Liver (tissue), 9 donors: ENCODE measurements around the gene GATAD2B. TPM values are rescaled to one million over a fixed set of nuclear protein-coding genes. Genes with fewer than 3 reads are reported as not detected.
A peak's percentile ranks its signal among the peaks of the same experiment; 100 is the strongest.

Experiments used
- DNase-seq: peaks from one replicate; pipeline ENCODE4 v3.0.0-alpha.2; 2017; ENCODE audit warnings: low spot score
- H3K27ac ChIP-seq, 2 donors: one replicate each; pipeline ENCODE4 v1.7.0; 2013; ENCODE audit warnings: inconsistent platforms in 2 of 2, low read length in 2 of 2, control low read depth in 1 of 2, low read depth in 1 of 2, mild to moderate bottlenecking in 1 of 2
- H3K27me3 ChIP-seq, 4 donors: one replicate each; pipeline versions ENCODE4 v1.6.1 to v1.7.0; 2013; ENCODE audit warnings: low read length in 3 of 4, inconsistent platforms in 1 of 4, mild to moderate bottlenecking in 1 of 4, moderate library complexity in 1 of 4; ENCODE audit not compliant: control insufficient read depth in 4 of 4, insufficient read depth in 4 of 4
- H3K36me3 ChIP-seq, 4 donors: one replicate each; pipeline versions ENCODE4 v1.6.1 to v1.7.0; 2013; ENCODE audit warnings: low read length in 3 of 4, mild to moderate bottlenecking in 3 of 4, low read depth in 1 of 4, moderate library complexity in 1 of 4; ENCODE audit not compliant: control insufficient read depth in 4 of 4, insufficient read depth in 3 of 4
- H3K4me1 ChIP-seq, 4 donors: one replicate each; pipeline versions ENCODE4 v1.6.1 to v1.7.0; 2013; ENCODE audit warnings: low read length in 3 of 4, mild to moderate bottlenecking in 3 of 4, moderate library complexity in 1 of 4; ENCODE audit not compliant: control insufficient read depth in 4 of 4, insufficient read depth in 4 of 4
- H3K4me3 ChIP-seq, 3 donors: one replicate each; pipeline versions ENCODE4 v1.6.1 to v1.7.0; 2013; ENCODE audit warnings: low read length in 3 of 3, control low read depth in 1 of 3, low read depth in 1 of 3, mild to moderate bottlenecking in 1 of 3
- H3K9ac ChIP-seq, 2 donors: one replicate each; pipeline ENCODE4 v1.7.0; 2013; ENCODE audit warnings: low read length in 2 of 2, mild to moderate bottlenecking in 2 of 2, moderate library complexity in 2 of 2, control low read depth in 1 of 2, low read depth in 1 of 2
- H3K9me3 ChIP-seq, 4 donors: one replicate each; pipeline versions ENCODE4 v1.6.1 to v1.7.0; 2013; ENCODE audit warnings: low read length in 3 of 4; ENCODE audit not compliant: control insufficient read depth in 4 of 4
- ATF3 ChIP-seq: IDR thresholded peaks from 2 replicates; pipeline ENCODE4 v1.6.1; 2016; ENCODE audit warnings: antibody characterized with exemption
- CTCF ChIP-seq: fragments of 150-350 bp; IDR thresholded peaks from 2 replicates; pipeline ENCODE4 v1.5.1; 2017; ENCODE audit warnings: improper control_type of control experiment, low read depth, low read length; ENCODE audit not compliant: missing input control
- EGR1 ChIP-seq, 2 donors: IDR thresholded peaks; 2 replicates each; pipeline ENCODE4 v1.6.1; 2016 to 2018; ENCODE audit warnings: antibody characterized with exemption in 2 of 2, low read depth in 2 of 2
- FOXA1 ChIP-seq: IDR thresholded peaks from 2 replicates; pipeline ENCODE4 v1.6.1; 2016; ENCODE audit warnings: antibody characterized with exemption
- FOXA2 ChIP-seq: IDR thresholded peaks from 2 replicates; pipeline ENCODE4 v1.6.1; 2016; ENCODE audit warnings: antibody characterized with exemption
- GABPA ChIP-seq, 2 donors: IDR thresholded peaks in 1 of 2; conservative IDR thresholded peaks in 1 of 2; 2 replicates each; pipeline ENCODE4 v1.6.1; 2016; ENCODE audit warnings: antibody characterized with exemption in 2 of 2, mild to moderate bottlenecking in 1 of 2, moderate library complexity in 1 of 2
- HNF4A ChIP-seq, 2 donors: conservative IDR thresholded peaks; 2 replicates each; pipeline ENCODE4 v1.6.1; 2016; ENCODE audit warnings: antibody characterized with exemption in 2 of 2, mild to moderate bottlenecking in 2 of 2
- HNF4G ChIP-seq: IDR thresholded peaks from 2 replicates; pipeline ENCODE4 v1.6.1; 2016; ENCODE audit warnings: antibody characterized with exemption
- JUND ChIP-seq, 2 donors: IDR thresholded peaks; 2 replicates each; pipeline ENCODE4 v1.6.1; 2016; ENCODE audit warnings: antibody characterized with exemption in 2 of 2
- MAX ChIP-seq: IDR thresholded peaks from 2 replicates; pipeline ENCODE4 v1.6.1; 2016; ENCODE audit warnings: antibody characterized with exemption
- NR2F2 ChIP-seq: IDR thresholded peaks from 2 replicates; pipeline ENCODE4 v1.6.1; 2016; ENCODE audit warnings: antibody characterized with exemption
- RAD21 ChIP-seq, 2 donors: IDR thresholded peaks; 2 replicates each; pipeline ENCODE4 v1.6.1; 2016; ENCODE audit warnings: antibody characterized with exemption in 2 of 2, mild to moderate bottlenecking in 2 of 2
- REST ChIP-seq: IDR thresholded peaks from 2 replicates; pipeline ENCODE4 v1.6.1; 2016; ENCODE audit warnings: antibody characterized with exemption, mild to moderate bottlenecking
- RXRA ChIP-seq, 2 donors: IDR thresholded peaks; 2 replicates each; pipeline ENCODE4 v1.6.1; 2017 to 2018; ENCODE audit warnings: antibody characterized with exemption in 2 of 2, mild to moderate bottlenecking in 1 of 2
- SP1 ChIP-seq: IDR thresholded peaks from 2 replicates; pipeline ENCODE4 v1.6.1; 2018; ENCODE audit warnings: antibody characterized with exemption, mild to moderate bottlenecking
- TAF1 ChIP-seq: conservative IDR thresholded peaks from 2 replicates; pipeline ENCODE4 v1.6.1; 2016; ENCODE audit warnings: antibody characterized with exemption, mild to moderate bottlenecking
- YY1 ChIP-seq: IDR thresholded peaks from 2 replicates; pipeline ENCODE4 v1.6.1; 2016; ENCODE audit warnings: antibody characterized with exemption, mild to moderate bottlenecking
- ZBTB33 ChIP-seq: IDR thresholded peaks from 2 replicates; pipeline ENCODE4 v1.6.1; 2016; ENCODE audit warnings: antibody characterized with exemption
- WGBS: extraction: QIAGEN DNeasy Blood & Tissue Kit; methylation state at CpG from one replicate; pipeline ENCODE4 v1.1.7; 2013; 5-methylcytosine and 5-hydroxymethylcytosine counted together
- polyA plus RNA-seq, 2 donors: library from polyadenylated mRNA; stranded (reverse) in 1 of 2; unstranded in 1 of 2; fragments of 200-250 nt in 1 of 2; fragments of >200 nt in 1 of 2; fragmentation: Nextera tagmentation in 1 of 2; extraction: Ambion mirVana in 1 of 2; gene quantifications; one replicate each; pipeline versions ENCODE4 v1.2.1 to v1.2.3, GENCODE V29; 2013 to 2015
- total RNA-seq, 2 donors: library from RNA; depleted of rRNA; stranded (reverse); fragments of >200 nt; gene quantifications; one replicate each; pipeline ENCODE4 v1.2.3, GENCODE V29; 2014
- donor health status: healthy.
- donor health status: healthy.
- donor health status: healthy.
- donor health status: healthy.
- donor health status: healthy.

The GATAD2B gene
- total and polyA plus RNA-seq, 4 donors, result 3.2 to 4.9 (median 3.9) TPM

- Histone ChIP-seq H3K4me3 (peak overlapping the region in 1 of 3 donors; percentile 10), H3K27ac (peak overlapping the region in 1 of 2 donors; percentile 74), H3K9ac (peak overlapping the region; percentile 8 to 33)
These were observed 144.5 kb downstream of the GATAD2B start for GRCh38 chr1:153778051-153778823.

GRCh38 chr1:153777648-153778047 is 145.1 kb downstream of the GATAD2B start:
- no peaks in the 10 kb centered on the region for H3K27me3 ChIP-seq
- no peak for DNase-seq
- TF ChIP-seq HNF4G, result no peak
- peak; percentile 38 for TF ChIP-seq YY1
- peak; percentile 68 for TF ChIP-seq REST
- TF ChIP-seq ATF3, result no peak
- no peak for TF ChIP-seq TAF1
- no peak for TF ChIP-seq FOXA1
- peak; percentile 14 to 15 for TF ChIP-seq HNF4A (conservative IDR thresholded peaks at IDR 0.05)
- TF ChIP-seq RAD21 (IDR thresholded peaks at IDR 0.05), result no peak
- no peak for TF ChIP-seq FOXA2
- TF ChIP-seq CTCF, result no peak
- peak; percentile 37 to 87 for TF ChIP-seq EGR1 (IDR thresholded peaks at IDR 0.05; ENCODE audit: low read depth in 2 of 2)
- TF ChIP-seq GABPA (IDR thresholded peaks at IDR 0.05 in 1 of 2, conservative IDR thresholded peaks at IDR 0.05 in 1 of 2), result no peak
- peak; percentile 49 to 51 for TF ChIP-seq RXRA (IDR thresholded peaks at IDR 0.05)
- TF ChIP-seq NR2F2, result no peak
- no peak for TF ChIP-seq MAX
- TF ChIP-seq JUND (IDR thresholded peaks at IDR 0.05), result no peak
- TF ChIP-seq SP1, result peak; percentile 57
- no peak for TF ChIP-seq ZBTB33
- 33% methylated on average over 7 of the region's 7 CpGs for WGBS
- peak overlapping the region in 1 of 3 donors; percentile 10 for H3K4me3 ChIP-seq
- H3K27ac ChIP-seq, result peak overlapping the region in 1 of 2 donors; percentile 74
- H3K4me1 ChIP-seq, result peaks cover 31 to 71% (median 50%) of the 10 kb centered on the region in 4 donors
- no peaks in the 10 kb centered on the region for H3K9me3 ChIP-seq
- peak overlapping the region in 1 of 2 donors; percentile 33 for H3K9ac ChIP-seq
- H3K36me3 ChIP-seq, result peaks cover 0 to 8% (median 4%) of the 10 kb centered on the region in 4 donors

More at GRCh38 chr1:153778051-153778823, 144.5 kb downstream of the GATAD2B start:
- TF ChIP-seq NR2F2, result no peak
- no peak for DNase-seq
- no peaks in the 10 kb centered on the region for H3K9me3 ChIP-seq
- H3K27me3 ChIP-seq, result no peaks in the 10 kb centered on the region
- WGBS, result 89% methylated on average over 22 of the region's 22 CpGs
- H3K36me3 ChIP-seq, result peaks cover 0 to 2% (median under 1%) of the 10 kb centered on the region in 4 donors
- peaks cover 31 to 72% (median 53%) of the 10 kb centered on the region in 4 donors for H3K4me1 ChIP-seq
